Measurements from ENCODE around the gene GNB3.

GNB3 gene

DNA sequence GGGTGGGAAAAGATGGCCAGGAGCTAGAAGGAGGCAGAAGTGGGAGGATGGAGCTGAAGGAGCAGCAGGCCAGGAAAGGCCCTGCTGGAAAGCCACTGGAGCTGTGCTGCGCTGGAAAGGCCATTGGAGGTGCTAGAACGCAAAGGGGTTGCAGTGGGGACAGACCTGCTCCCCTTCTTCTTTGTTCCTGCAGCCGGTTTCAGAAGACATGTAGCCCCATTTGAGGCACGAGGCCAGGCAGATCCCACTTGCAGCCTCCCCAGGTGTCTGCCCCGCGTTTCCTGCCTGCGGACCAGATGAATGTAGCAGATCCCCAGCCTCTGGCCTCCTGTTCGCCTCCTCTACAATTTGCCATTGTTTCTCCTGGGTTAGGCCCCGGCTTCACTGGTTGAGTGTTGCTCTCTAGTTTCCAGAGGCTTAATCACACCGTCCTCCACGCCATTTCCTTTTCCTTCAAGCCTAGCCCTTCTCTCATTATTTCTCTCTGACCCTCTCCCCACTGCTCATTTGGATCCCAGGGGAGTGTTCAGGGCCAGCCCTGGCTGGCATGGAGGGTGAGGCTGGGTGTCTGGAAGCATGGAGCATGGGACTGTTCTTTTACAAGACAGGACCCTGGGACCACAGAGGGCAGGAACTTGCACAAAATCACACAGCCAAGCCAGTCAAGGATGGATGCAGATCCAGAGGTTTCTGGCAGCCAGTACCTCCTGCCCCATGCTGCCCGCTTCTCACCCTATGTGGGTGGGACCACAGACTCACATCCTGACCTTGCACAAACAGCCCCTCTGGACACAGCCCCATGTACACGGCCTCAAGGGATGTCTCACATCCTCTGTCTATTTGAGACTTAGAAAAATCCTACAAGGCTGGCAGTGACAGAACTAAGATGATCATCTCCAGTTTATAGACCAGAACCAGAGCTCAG, 21.4 kb upstream of the GNB3 start:
- no peak for TF ChIP-seq GATA2 (IDR thresholded peaks at IDR 0.05; ENCODE audit: low read depth, low read length)
- TF ChIP-seq GATA3 (IDR thresholded peaks at IDR 0.05; ENCODE audit: low read depth, low read length): no peak

DNA sequence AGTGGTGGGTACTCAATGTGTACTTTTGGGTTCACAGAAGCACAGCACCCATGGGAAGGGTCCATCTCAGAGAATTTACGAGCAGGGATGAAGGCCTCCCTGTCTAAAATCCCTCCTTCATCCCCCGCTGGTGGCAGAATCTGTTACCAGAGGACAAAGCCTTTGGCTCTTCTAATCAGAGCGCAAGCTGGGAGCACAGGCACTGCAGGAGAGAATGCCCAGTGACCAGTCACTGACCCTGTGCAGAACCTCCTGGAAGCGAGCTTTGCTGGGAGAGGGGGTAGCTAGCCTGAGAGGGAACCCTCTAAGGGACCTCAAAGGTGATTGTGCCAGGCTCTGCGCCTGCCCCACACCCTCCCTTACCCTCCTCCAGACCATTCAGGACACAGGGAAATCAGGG, 20.6 kb upstream of the GNB3 start:
- no peak for TF ChIP-seq GATA3 (IDR thresholded peaks at IDR 0.05; ENCODE audit: low read depth, low read length)
- no peak for TF ChIP-seq GATA2 (IDR thresholded peaks at IDR 0.05; ENCODE audit: low read depth, low read length)

DNA sequence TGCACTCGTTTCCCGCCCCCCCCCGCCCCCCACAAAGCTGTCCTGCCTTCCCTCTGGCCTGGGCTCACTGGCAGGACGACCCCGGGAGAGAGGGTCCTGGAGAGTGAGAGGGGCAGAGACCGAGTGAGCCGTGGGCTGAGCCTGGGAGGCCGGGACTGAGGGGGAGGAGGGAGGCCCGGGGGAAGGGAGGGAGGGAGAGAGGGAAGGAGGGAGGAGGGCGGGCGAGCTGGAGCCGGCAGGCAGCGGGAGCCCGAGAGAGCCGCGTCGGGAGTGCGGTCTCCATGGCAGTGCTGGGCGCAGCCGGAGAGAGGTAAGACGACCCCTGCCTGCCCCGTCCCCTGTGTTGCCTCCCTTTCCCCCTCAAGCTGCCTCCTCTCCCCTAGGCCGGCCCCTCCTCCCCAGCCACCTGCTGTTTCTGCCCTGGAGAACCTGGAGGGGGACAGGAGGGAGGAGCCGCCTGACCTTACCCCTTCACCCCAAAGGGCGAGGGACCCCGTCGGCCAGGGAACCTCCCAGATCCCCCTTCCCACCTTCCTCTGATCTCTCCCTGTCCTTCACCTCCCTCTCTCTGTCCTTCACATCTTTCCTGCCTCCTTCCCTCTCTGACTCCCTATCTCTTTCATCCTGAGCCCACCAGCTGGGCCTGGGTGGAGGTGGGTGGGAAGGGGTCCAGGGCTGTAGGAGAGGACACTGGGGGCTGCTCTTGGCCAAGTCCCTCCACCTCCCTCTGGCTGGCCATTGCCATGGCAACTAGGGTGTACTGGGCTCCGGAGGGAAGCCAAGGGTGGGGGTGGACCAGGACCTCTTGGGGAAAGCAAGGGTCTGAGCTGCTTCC, 18.9 kb upstream of the GNB3 start, which contains the start of gene GPR162:
TSS of gene GPR162 (plus strand) at position 231 of the 835 bp plus-strand sequence. CDS start 2,078 bp downstream, outside the sequence.
- no peak for TF ChIP-seq GATA3 (IDR thresholded peaks at IDR 0.05; ENCODE audit: low read depth, low read length)
- no peak for TF ChIP-seq GATA2 (IDR thresholded peaks at IDR 0.05; ENCODE audit: low read depth, low read length)

DNA sequence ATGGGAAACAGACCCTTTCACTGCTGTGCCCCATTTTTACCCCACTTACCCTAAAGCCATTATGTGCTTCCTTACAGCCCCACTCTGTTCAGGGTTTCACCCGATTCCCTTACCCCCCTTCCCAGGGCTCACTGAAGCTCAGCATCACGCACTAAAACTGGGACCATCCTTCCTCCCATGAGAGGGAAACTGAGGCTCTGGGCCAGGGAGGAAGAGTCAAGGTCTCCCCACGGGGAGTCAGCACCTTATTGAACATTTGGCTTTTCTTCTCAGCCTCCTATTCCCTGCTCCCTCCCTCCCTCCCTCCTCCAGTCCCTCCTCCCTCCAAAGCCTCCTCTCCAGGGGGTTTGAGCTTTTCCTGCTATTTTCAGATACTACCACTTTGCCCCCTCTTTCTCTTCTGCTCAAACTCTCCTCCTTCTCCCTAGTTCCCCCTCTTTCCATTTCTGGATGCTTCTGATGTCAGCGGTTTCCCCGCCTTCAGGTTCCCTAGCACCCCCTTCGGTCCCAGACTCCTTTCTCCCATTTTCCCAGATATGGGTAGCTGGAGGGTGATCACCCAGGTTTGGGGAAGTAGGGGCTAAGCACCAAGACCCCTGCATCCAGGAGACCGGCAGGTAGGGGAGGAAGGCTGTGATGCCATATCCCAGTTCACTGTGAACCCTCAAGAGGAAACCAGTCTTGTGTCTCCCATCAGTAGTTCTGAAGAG, 18.1 kb upstream of the GNB3 start:
- TF ChIP-seq GATA2 (IDR thresholded peaks at IDR 0.05; ENCODE audit: low read depth, low read length) (no peak), GATA3 (IDR thresholded peaks at IDR 0.05; ENCODE audit: low read depth, low read length) (no peak)

GRCh38 chr12:6823182-6824084, 17.3 kb upstream of the GNB3 start:
- TF ChIP-seq GATA2 (IDR thresholded peaks at IDR 0.05; ENCODE audit: low read depth, low read length): no peak
- TF ChIP-seq GATA3 (IDR thresholded peaks at IDR 0.05; ENCODE audit: low read depth, low read length): no peak

DNA sequence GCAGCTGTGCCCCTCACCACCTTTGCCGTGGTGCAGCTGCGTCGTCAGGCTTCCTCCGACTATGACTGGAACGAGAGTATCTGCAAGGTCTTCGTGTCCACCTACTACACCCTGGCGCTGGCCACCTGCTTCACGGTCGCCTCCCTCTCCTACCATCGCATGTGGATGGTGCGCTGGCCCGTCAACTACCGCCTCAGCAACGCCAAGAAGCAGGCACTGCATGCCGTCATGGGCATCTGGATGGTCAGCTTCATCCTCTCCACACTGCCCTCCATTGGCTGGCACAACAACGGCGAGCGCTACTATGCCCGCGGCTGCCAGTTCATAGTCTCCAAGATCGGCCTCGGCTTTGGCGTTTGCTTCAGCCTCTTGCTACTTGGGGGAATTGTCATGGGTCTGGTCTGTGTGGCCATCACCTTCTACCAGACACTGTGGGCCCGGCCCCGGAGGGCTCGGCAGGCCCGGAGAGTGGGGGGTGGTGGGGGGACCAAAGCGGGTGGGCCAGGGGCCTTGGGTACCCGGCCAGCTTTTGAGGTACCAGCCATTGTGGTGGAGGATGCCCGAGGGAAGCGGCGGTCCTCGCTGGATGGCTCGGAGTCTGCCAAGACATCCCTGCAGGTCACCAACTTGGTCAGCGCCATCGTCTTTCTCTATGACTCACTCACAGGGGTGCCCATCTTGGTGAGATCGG, 16.5 kb upstream of the GNB3 start:
- no peak for TF ChIP-seq GATA2 (IDR thresholded peaks at IDR 0.05; ENCODE audit: low read depth, low read length)
- TF ChIP-seq GATA3 (IDR thresholded peaks at IDR 0.05; ENCODE audit: low read depth, low read length): no peak

GRCh38 chr12:6824901-6825381, 15.8 kb upstream of the GNB3 start:
- no peak for TF ChIP-seq GATA2 (IDR thresholded peaks at IDR 0.05; ENCODE audit: low read depth, low read length)
- no peak for TF ChIP-seq GATA3 (IDR thresholded peaks at IDR 0.05; ENCODE audit: low read depth, low read length)

DNA sequence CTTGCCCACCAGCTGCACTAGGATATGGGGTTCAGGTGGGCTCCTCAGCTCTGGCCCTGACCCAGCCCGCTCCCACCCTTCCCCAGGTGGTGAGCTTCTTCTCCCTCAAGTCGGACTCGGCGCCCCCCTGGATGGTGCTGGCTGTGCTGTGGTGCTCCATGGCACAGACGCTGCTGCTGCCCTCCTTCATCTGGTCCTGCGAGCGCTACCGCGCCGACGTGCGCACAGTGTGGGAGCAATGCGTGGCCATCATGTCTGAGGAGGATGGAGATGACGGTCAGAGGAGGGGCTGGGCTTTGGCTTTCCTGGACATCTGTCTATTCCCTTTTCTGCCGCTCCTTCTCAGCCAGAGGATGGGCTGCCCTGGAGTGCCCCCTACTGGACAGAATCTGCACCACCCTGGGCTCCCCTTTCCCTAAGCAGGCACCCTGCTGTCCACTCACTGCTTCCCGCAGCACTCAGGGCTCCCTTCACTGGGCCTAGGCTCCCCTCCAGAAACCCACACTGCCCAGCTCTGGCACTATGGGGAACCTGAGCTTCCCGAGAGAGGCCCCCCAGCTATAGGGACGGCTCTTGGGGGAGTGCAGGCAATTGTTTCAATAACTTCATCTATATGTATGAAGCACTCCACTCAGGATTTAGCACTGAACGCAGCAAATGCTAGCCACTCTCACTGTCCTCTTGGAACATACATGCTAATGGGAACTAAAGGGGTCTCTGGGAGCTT, 15.2 kb upstream of the GNB3 start:
- no peak for TF ChIP-seq GATA3 (IDR thresholded peaks at IDR 0.05; ENCODE audit: low read depth, low read length)
- TF ChIP-seq GATA2 (IDR thresholded peaks at IDR 0.05; ENCODE audit: low read depth, low read length): no peak

GRCh38 chr12:6826125-6826733, 14.5 kb upstream of the GNB3 start:
- no peak for TF ChIP-seq GATA2 (IDR thresholded peaks at IDR 0.05; ENCODE audit: low read depth, low read length)

DNA sequence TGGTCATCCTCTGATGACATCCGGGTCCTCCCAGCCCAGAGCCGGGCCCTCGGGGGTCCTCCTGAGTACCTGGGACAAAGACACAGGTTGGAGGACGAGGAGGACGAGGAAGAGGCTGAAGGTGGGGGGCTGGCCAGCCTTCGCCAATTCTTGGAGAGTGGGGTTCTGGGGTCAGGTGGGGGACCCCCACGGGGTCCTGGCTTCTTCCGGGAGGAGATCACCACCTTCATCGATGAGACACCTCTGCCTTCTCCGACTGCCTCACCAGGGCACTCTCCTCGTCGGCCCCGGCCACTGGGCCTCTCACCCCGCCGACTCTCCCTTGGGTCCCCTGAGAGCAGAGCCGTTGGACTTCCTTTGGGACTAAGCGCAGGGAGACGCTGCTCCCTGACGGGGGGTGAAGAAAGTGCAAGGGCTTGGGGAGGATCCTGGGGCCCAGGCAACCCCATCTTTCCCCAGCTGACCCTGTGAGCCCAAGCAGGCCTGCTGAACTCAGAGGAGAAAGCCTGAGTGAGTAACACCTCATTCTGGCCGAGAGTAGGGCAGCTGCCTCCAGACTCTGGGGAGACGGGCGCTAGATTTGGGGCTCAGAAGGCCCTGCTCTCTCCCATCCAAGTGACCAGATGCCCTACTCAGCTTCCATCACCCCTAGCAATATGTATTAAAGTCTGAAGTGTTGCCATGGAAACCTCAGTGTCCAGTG, 13.8 kb upstream of the GNB3 start:
- TF ChIP-seq GATA3 (IDR thresholded peaks at IDR 0.05; ENCODE audit: low read depth, low read length) (no peak), GATA2 (IDR thresholded peaks at IDR 0.05; ENCODE audit: low read depth, low read length) (no peak)

DNA sequence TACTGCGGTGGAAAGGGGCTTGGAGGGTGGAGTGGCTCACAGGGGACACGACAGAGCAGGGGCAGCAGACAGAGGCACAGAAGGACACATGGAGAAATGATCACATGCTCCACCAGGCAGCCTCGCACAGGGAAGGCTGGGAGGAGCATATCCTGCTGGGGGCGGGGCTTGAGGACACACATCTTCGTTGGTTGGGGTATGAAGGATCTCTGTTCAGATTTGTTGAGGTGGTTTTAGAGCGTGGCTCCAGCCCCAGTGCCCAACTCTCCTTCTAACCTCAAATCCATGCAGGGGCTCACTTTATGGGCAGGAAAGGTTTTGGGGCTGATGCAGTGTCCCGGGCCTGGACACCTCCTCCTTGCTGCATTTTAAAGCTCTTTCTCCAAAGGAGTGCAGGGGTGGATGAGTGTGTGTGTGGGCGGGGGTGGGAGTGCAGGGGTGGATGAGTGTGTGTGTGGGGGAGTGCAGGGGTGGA, 13.3 kb upstream of the GNB3 start:
- TF ChIP-seq GATA2 (IDR thresholded peaks at IDR 0.05; ENCODE audit: low read depth, low read length) (no peak), GATA3 (IDR thresholded peaks at IDR 0.05; ENCODE audit: low read depth, low read length) (no peak)
